ENCODE data around the gene PCBD2.

DNA sequence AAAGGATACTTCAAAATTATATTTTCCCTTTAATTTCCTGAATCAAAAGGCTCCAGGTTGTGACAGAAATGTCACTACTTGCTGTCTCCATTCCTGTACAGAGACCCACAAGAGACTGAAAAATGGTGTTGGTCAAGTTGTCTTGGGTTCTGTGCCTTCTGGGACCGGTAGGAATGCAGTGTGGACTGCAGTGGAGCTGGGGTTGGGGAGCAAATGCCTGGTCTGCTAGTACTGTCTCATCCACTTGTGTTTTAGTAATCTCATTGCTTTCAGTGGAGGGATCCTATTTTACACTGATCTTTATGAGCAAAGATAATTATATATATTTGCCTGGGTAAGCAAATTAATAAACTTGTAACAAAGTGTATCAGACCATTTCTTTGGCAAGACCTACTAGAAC is 38.6 kb downstream of the PCBD2 start:
- TF ChIP-seq, protein P1, sequence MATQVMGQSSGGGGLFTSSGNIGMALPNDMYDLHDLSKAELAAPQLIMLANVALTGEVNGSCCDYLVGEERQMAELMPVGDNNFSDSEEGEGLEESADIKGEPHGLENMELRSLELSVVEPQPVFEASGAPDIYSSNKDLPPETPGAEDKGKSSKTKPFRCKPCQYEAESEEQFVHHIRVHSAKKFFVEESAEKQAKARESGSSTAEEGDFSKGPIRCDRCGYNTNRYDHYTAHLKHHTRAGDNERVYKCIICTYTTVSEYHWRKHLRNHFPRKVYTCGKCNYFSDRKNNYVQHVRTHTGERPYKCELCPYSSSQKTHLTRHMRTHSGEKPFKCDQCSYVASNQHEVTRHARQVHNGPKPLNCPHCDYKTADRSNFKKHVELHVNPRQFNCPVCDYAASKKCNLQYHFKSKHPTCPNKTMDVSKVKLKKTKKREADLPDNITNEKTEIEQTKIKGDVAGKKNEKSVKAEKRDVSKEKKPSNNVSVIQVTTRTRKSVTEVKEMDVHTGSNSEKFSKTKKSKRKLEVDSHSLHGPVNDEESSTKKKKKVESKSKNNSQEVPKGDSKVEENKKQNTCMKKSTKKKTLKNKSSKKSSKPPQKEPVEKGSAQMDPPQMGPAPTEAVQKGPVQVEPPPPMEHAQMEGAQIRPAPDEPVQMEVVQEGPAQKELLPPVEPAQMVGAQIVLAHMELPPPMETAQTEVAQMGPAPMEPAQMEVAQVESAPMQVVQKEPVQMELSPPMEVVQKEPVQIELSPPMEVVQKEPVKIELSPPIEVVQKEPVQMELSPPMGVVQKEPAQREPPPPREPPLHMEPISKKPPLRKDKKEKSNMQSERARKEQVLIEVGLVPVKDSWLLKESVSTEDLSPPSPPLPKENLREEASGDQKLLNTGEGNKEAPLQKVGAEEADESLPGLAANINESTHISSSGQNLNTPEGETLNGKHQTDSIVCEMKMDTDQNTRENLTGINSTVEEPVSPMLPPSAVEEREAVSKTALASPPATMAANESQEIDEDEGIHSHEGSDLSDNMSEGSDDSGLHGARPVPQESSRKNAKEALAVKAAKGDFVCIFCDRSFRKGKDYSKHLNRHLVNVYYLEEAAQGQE (IDR thresholded peaks at IDR 0.05; ENCODE audit: low read depth) = no peak
- TF ChIP-seq ELF1 (IDR thresholded peaks at IDR 0.05; ENCODE audit: borderline replicate concordance, low read depth) (no peak), SIN3A (IDR thresholded peaks at IDR 0.05; ENCODE audit: low read depth) (no peak), CTCF (IDR thresholded peaks at IDR 0.05 in 2 of 3, conservative IDR thresholded peaks at IDR 0.05 in 1 of 3; ENCODE audit: borderline replicate concordance in 1 of 3, insufficient read depth in 1 of 3, low read depth in 2 of 3, low read length in 2 of 3) (no peak), JUND (IDR thresholded peaks at IDR 0.05) (no peak), EGR1 (IDR thresholded peaks at IDR 0.05; ENCODE audit: low read depth) (no peak), CEBPB (IDR thresholded peaks at IDR 0.05; ENCODE audit: low read depth) (no peak), EZH2 (IDR thresholded peaks at IDR 0.05) (no peak), SP1 (IDR thresholded peaks at IDR 0.05; ENCODE audit: low read depth) (no peak), MAX (IDR thresholded peaks at IDR 0.05) (no peak), POLR2A (IDR thresholded peaks at IDR 0.05; ENCODE audit: borderline replicate concordance, extremely low read depth, insufficient read depth, insufficient read length) (no peak), POLR2AphosphoS5 (IDR thresholded peaks at IDR 0.05; ENCODE audit: low read depth, low read length) (no peak), YY1 (IDR thresholded peaks at IDR 0.05; ENCODE audit: extremely low read depth, insufficient replicate concordance, low read depth, low read length) (no peak)
- TF ChIP-seq, protein P2, sequence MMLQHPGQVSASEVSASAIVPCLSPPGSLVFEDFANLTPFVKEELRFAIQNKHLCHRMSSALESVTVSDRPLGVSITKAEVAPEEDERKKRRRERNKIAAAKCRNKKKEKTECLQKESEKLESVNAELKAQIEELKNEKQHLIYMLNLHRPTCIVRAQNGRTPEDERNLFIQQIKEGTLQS (IDR thresholded peaks at IDR 0.05) = no peak

All from HCT116 (cell line).